Femur (tissue), 1 donor: ENCODE measurements around the gene ZFAND2A.
"Not testable (repeated sequence)": the region's sequence is repeated elsewhere in the genome, so short reads cannot be mapped to it uniquely, and the experiment has no call there.

ENCODE experiments used
- DNase-seq: peaks from one replicate; pipeline ENCODE4 v3.0.0-alpha.2; 2017

The ZFAND2A gene

DNA sequence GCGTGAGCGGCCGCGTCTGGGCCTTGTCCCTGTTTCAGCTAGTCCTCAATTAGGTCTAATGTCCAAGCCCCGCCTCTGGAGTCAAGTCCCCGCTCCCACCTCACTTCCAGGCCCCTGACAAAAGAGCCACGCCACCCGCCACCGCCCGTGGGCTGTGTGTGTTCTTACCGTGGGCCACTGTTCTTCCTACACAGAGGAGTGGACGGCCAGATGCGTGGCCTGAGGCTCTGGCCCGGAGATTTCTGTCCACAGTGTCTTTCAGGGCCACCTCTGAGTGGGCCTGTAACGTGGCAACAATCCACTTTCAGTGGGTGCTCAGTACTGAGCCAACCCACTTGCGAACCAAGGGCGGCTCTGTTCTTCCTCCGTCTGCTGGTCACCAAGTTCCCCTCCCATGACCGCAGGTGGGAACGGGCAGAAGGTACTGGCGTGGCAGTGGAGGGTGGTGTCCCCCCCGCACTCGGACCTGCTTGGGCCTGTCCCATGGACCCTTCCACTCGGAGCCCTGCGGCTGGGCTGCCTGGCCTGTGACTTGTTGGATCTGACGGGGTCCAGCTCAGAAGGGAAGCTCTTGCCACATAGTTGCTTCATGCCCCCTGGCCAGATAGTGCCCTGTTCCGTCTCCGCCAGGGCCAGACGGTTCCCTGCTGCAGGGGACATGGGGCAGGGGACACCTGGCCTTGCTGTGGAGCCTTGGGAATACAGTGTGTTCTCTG is 15.0 kb upstream of the ZFAND2A start:
- no peak for DNase-seq

- no peak for DNase-seq
These were observed 14.0 kb upstream of the ZFAND2A start for GRCh38 chr7:1174002-1174401.

- no peak for DNase-seq
These were observed 12.9 kb upstream of the ZFAND2A start for GRCh38 chr7:1172666-1173523.

GRCh38 chr7:1171516-1171915 is 11.5 kb upstream of the ZFAND2A start:
- DNase-seq = not testable (repeated sequence)

DNA sequence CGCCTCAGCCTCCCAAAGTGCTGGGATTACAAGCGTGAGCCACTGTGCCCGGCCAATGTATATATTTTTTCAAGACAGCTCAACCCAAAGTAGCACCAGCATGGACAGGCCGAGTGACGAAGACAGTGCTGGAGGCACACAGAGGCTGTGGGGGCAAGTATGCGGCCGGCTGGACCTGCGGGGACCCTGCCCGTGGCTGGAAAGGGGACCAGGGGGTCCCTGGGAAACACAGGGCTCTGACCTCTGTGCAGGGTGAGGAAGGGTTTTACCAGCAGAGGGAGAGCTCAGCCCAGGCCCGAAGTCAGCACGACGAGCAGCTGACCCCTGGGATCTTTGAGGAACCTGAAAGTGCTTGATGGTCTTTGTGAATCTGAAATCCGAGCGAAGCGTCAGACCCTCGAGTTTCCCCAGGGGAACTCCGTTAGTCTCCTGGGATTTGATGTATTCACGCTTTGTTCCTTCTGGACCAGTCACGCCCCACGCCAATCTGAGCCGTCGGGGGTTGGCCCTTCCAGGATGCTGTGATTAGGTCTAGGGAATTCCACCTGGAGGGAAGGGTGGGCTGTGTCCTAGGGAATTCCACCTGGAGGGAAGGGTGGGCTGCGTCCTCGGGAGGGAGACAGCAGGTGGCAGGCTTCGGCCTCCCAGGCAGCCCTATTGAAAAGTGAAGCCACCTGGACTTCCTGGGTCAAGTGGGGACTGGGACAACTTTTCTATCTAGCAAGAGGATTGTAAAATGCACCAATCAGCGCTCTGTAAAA is 10.9 kb upstream of the ZFAND2A start:
- DNase-seq = no peak

DNA sequence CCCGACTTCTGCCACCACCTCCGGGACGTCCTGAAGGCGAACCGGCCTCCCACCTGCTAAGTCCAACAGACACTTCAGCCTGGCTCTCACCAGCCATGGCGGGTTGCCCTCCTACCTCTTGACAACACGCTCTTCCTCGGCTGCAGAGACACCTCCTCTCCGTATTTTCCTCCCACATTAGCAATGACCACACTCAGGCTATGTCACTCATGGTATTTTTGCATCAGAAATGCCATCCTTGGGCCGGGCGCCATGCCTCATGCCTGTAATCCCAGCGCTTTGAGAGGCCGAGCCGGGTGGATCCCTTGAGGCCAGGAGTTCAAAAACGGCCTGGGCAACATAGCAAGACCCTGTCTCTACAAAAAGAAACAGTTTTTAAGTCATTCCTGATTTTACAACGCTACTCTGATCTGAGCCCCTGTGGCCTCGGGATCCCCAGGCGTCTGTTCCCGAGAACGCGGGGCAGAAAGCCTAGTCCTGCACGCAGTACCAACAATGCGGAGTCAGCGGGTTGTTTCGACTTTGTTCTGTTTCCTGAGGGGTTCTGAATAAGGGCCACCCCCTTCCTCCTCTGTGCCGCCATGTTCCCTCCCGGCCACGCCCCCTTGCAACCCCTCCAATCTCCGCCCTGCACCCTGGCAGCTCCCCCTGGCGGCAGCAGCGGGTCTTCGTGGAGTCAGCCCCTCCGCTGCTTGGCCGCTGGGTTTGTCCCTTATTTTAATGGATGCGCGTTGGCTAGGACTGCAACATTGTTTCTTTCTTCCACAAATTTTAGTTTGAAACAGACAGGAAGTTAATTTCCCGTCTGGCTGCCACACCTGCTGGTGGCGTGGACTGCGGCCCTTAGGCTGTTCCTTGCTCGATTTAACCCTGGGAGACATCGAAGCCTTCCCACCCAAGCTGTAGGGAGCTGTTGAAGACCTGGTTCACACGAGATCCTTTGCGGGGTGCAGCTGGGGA is 9.7 kb upstream of the ZFAND2A start:
- peak; percentile 94 for DNase-seq

DNA sequence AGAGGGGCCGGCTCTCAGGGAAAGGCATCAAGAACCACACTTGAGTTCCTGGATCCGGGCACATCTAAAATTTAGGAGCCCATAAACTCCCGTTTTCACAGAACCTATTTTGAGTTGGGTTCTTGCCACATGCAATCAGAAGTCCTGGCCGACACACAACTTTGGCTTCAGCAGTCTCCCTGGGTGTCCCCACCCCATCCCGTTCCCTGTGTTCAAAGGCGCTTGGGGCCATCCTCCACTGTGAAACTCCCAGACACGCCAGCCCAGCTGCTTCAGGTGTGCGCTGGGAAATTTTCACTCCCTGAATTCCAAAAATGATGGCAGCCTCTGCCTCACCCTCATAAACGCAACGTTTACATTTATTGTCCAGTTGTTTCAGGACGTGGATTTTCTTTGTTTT is 8.4 kb upstream of the ZFAND2A start:
- no peak for DNase-seq

DNA sequence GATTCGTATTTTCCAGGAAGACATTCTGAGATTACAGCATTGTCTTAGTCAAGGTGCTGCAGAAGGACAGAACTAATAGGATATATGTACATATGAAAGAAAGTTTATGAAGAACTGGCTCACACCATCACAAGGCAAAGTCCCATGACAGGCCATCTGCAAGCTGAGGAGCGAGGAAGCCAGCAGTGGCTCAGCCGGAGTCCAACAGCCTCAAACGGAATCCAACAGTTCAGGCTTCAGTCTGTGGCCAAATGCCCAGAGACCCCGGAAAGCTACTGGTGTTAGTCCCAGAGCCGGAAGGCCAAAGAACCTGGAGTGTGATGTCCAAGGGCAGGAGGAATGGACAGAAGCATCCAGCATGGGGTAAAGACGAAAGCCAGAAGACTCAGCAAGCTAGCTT is 4.4 kb upstream of the ZFAND2A start:
- DNase-seq = no peak

GRCh38 chr7:1163121-1163520 is 3.1 kb upstream of the ZFAND2A start:
- no peak for DNase-seq

DNA sequence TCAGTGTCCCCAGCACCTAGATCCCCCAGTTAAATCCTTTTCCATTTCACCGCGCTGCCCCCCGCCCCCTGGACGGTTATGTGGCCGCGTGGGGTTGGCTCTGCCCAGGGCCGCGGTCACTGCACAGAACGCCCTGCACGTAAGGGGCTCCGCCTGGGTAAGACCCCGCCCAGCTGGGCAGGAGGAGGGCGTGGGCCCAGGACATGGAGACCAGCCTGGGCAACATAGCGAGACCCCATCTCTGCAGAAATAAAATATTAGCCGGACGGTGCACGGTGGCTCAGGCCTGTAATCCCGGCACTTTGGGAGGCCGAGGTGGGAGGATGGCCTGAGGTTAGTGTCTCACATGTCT is 650 bp upstream of the ZFAND2A start:
- DNase-seq = peak; percentile 59

DNA sequence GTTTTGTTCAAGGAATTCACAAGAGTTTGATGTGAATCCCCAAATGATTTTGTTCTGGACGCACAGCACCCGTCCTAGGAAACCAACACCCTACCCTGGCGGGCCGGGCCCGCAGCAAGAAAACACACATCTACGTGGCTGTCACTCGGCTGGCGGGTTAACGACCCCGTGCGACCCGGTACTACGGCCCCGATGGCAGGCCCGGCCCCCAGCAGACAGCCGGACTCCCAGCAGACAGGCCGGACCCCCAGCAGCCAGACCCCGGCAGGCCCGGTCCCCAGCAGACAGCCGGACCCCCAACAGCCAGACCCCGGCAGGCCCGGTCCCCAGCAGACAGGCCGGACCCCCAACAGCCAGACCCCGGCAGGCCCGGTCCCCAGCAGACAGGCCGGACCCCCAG is 765 bp downstream of the ZFAND2A start:
- not testable (repeated sequence) for DNase-seq

DNA sequence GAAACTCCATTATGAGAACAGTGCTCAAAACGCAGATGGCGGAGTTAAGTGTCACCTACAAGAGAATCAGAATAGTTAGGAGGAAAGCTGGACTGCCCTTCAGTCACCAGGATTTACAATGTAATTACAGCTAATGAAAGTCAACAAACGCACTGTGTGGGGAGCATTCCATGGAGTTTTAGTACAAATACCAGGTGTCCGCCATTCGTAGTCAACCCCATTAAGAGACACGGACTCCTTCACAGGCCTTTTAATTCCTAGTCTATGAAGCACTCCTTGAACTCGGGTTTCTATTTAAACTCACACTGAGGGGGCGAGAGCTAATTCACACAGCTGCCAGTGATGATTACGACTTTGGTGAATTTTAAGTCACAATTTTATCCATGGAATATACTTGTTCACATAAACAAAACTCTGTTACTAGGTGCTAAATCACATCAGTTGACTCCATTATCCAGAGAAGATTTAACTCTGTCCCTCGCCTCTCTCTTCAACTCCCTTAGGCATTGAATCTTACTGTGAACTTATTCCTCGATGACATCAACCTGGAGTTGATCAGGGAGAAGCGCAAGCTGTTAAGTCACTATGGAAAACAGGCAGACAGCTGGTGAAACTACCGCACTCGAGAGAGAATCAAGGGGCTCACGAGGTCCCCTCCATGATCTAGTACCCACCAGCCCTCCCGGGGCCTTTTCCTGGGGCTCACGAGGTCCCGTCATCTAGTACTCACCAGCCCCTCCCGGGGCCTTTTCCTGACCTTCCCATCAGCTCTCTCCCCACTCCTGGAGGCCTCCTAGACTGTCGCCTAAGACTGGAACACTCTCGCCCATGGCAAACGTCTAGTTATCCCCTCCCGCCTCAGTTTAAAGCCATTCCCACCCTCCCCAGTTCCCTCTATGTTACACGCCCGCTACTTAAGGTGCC is 1.5 kb downstream of the ZFAND2A start:
- no peak for DNase-seq

GRCh38 chr7:1156782-1157535 is 3.0 kb downstream of the ZFAND2A start:
- no peak for DNase-seq

- DNase-seq = not testable (repeated sequence)
These were observed 3.9 kb downstream of the ZFAND2A start for GRCh38 chr7:1155818-1156781.

DNA sequence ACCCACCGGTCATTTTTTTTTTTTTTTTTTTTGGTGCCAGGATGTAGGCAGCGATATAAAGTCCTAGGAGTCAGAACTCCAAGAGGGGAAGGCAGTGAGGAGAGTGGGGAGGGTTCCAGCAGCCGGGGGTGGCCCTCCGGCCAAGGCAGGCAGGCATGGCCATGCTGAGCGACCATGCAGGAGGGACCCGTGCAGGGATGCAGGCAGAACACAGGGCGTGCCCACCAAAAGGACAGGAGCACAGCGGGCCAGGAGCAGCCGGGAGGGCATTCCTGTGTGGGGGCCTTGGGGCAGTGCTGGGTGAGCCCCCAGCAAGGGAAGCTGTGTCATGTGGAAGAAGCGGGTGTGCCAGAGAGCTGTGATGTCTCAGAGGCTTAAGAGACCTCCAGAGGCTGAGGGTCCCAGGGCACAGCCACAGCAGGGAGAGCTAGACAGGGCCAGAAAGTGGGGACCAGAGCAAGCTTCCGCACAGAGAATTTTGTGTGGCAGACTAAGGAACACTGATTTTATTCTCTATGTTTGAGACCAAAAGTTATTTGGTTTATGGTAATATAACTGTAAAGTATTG is 5.7 kb downstream of the ZFAND2A start:
- no peak for DNase-seq

- no peak for DNase-seq
These were observed 7.5 kb downstream of the ZFAND2A start for GRCh38 chr7:1152492-1152891.

DNA sequence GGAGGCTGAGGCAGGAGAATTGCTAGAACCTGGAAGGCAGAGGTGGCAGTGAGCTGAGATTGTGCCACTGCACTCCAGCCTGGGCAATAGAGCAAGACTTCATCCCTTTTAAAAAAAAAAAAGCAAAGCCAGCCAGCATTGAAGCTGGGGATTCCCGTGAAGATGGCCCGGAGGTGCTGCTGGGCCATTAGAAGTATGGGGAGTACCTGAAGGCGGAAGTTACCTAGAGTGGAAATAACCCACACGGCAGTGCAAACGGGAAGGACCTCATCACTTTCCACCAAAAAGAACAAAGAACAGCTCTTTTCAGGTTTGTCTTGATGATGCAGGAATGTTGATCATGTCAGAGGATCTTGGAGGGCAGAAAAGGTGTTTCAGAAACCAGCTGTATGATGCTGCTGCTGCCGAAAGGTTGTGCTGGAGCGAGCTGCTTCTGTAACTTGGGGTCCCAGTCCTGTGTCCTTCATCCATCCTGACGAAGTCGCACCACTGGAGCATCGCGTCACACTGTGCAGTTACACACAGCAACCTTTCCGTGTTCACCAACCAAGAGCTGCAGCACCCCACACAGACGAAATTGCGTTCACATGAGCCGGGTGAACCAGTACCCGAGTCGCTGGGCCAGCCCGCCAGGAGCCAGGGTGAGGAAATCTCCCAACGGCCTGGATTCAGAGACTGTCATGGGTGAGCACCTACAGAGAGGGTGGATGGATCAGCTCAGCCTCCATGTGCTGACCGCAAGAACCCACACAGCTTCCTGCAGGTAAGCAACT is 8.2 kb downstream of the ZFAND2A start:
- no peak for DNase-seq

DNA sequence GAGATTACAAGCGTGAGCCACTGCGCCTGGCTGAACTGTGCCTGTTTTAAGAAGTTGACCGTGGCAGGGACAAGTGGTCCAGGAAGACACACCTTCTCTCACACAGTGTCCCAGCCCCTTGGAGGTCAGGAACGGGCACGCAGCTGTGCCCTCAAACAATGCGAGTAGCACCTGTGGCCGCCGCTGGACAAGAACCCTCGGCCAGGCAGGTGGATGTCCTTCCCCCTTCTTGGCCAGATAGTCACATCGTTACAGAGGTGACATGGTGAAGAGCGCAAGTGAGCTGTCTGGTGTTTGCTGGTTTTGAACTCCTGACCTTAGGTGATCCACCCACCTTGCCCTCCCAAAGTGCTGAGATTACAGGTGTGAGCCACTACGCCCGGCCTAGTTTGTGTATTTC is 8.8 kb downstream of the ZFAND2A start:
- no peak for DNase-seq
